GM18870 (cell line): ENCODE data around the gene SERPINB13.

ENCODE experiments used
- ATAC-seq: cut with Tn5 transposase; IDR thresholded peaks from one replicate; pipeline ENCODE4 v1.9.1; 2021; ENCODE audit warnings: moderate library complexity; ENCODE audit not compliant: unreplicated experiment

Gene SERPINB13

GRCh38 chr18:63586966-63587365 lies at the start of gene SERPINB13:
Gene SERPINB13 (plus strand): TSS chr18:63587343. CDS start chr18:63588668, 1,325 bp downstream.
- no peak for ATAC-seq

- no peak for ATAC-seq
Observed at GRCh38 chr18:63539904-63540510, 47.1 kb upstream of the SERPINB13 start.

- ATAC-seq, result no peak
Observed at GRCh38 chr18:63542069-63542468, 45.1 kb upstream of the SERPINB13 start, which contains the start of gene SERPINB12. Gene SERPINB12 (plus strand): TSS chr18:63542369. CDS start chr18:63556160, 13,791 bp downstream.

GRCh38 chr18:63544017-63544416 lies 43.1 kb upstream of the SERPINB13 start:
- no peak for ATAC-seq

GRCh38 chr18:63545000-63545399 lies 42.1 kb upstream of the SERPINB13 start:
- no peak for ATAC-seq

- ATAC-seq, result no peak
Observed at GRCh38 chr18:63550068-63550467, 37.1 kb upstream of the SERPINB13 start.

- no peak for ATAC-seq
Observed at GRCh38 chr18:63551769-63552168, 35.4 kb upstream of the SERPINB13 start.

GRCh38 chr18:63552581-63552980 lies 34.6 kb upstream of the SERPINB13 start:
- ATAC-seq, result no peak

GRCh38 chr18:63553081-63553480 lies 34.1 kb upstream of the SERPINB13 start:
- ATAC-seq, result no peak

GRCh38 chr18:63559567-63560491 lies 27.3 kb upstream of the SERPINB13 start:
- peak; percentile 43 for ATAC-seq

- peak; percentile 67 for ATAC-seq
Observed at GRCh38 chr18:63562284-63562683, 24.9 kb upstream of the SERPINB13 start.

GRCh38 chr18:63564021-63564420 lies 23.1 kb upstream of the SERPINB13 start:
- no peak for ATAC-seq

- ATAC-seq, result no peak
Observed at GRCh38 chr18:63564561-63564960, 22.6 kb upstream of the SERPINB13 start.

GRCh38 chr18:63567276-63567675 lies 19.9 kb upstream of the SERPINB13 start:
- ATAC-seq, result no peak

- ATAC-seq, result no peak
Observed at GRCh38 chr18:63567825-63568224, 19.3 kb upstream of the SERPINB13 start.

- ATAC-seq, result no peak
Observed at GRCh38 chr18:63570721-63571120, 16.4 kb upstream of the SERPINB13 start.

GRCh38 chr18:63575681-63576080 lies 11.5 kb upstream of the SERPINB13 start:
- no peak for ATAC-seq

- peak; percentile 68 for ATAC-seq
Observed at GRCh38 chr18:63578357-63578958, 8.7 kb upstream of the SERPINB13 start.

- ATAC-seq, result no peak
Observed at GRCh38 chr18:63579616-63580015, 7.5 kb upstream of the SERPINB13 start.

GRCh38 chr18:63585988-63586387 lies 1.2 kb upstream of the SERPINB13 start:
- no peak for ATAC-seq

GRCh38 chr18:63586431-63586830 lies 712 bp upstream of the SERPINB13 start:
- ATAC-seq, result no peak

- no peak for ATAC-seq
Observed at GRCh38 chr18:63588909-63589308, 1.8 kb downstream of the SERPINB13 start.
